NCI-H1436 (cell line): Measurements from ENCODE around the gene GMEB2.
"Not testable (repeated sequence)": the region's sequence is repeated elsewhere in the genome, so short reads cannot be mapped to it uniquely, and the experiment has no call there.

Experiments used
- DNase-seq: peaks from one replicate; lab custom pipeline; 2025; lab: John Stamatoyannopoulos, UW

GMEB2 gene

DNA sequence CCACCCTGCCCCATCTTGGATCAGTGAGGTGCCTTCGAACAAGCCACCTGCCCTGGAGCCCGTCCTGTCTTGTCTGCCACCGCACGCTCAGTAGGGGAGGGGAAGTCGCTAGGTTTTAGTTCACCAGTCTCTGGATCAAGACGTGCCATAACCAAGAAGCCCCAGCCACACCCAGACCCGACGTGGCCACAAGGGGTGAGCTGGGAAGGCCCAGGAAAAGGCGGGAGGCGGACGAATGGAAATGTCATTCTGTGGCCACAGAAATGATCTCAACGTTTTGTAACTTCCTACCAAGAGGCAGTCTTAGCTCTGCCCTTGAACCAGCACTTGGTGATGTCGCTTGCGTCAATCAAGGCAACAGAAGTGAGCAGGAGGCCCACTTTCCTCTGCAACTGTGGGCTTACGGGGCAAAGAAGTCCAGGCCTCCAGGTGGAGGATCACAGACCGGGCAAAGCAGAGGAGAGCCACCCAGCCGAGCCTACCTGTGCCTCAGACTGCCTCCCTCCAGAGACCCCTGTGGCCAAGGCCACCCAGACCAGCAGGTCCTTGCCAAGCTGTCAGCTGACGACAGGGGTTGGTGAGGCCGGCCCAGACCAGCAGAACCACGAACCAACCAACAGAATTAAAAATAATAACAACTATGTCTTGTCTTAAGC is 14.5 kb downstream of the GMEB2 start:
- no peak for DNase-seq

DNA sequence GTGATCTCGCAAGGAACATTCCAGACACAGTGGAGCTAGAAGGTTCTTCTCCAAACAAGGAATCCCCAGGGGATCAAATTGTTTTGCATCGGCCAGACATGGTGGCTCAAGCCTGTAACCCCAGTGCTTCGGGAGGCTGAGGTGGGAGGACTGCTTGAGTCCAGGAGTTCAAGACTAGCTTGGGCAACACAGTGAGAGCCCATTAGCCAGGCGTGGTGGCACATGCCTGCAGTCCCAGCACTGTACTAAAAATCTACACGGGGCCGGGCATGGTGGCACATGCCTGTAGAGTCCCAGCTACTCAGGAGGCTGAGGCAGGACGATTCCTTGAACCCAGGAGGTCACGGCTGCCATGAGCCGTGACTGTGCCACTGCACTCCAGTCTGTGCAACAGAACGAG is 15.3 kb downstream of the GMEB2 start:
- DNase-seq: no peak

DNA sequence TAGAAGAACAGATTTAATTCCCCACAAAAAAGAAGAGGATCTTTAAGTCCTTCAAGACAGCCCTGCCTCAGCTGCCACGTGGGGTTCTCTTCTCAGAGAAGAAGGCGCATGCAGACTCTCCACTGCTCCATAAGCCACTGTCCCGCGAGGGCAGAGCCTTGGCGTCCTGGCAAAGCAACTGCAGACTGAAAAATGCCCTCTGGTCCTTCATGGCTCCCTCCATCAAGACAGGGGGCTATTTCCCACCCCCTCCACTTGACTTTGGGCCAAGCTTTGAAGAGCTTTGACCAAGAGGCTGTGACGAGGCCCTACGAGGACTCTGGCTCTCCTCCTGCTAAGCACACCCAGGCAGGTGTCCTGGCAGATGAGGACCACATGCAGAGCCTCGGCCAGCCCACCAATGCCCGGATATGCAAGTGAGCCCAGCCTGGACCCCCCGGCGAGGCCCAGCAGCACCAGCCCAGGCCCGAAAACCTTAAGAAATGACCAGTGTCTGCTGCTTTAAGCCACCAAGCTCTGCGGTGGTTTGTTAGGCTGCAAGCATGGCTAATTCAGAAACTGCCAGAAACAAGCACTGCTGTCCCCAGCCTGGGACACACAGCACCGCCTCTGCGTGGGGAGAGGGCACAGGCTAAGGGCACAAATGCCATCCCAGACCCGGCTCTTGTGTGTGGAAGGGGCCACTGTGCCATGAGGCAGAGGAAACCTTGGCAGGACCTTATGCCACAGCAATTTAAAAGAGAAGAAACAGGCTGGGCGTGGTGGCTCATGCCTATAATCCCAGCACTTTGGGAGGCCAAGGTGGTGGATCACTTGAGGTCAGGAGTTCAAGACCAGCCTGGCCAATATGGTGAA is 16.1 kb downstream of the GMEB2 start:
- no peak for DNase-seq

DNA sequence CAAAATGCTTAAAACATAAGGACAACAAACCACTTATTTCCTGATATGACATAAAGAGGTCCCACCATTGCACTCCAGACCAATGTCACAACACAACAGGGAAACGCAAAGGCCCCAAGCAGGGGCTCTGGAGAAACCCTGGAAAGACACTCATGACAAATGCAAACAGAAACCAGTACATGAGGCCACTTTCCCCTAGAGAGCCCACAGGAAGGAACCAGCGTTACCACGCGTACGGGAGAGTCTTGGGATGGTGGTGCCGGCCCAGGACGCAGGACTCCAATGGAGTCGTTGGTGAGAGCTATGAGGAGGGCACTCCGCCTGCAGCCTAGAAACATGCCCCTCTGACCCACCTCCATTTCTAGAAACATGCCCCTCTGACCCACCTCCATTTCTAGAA is 20.2 kb downstream of the GMEB2 start:
- DNase-seq: no peak

DNA sequence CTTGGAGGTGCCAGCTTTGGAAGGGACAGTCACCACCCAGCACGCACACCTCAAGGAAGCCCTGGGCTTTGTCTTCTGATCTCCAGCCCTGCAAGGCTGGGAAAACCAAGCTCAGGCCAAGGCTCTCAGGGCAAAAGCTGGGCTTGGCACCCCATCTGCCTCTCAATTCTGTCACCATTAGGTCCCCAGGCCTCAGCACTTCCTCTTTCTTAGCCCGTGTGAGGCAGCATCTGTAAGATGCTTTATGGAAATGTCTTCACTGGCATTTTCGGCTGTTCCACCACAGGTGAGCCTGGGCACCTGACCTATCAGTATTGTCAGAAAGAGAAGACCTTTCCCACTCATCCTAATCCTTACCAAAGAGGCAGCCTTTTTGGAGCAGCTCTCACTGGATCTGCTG is 24.6 kb downstream of the GMEB2 start:
- no peak for DNase-seq

- DNase-seq: not testable (repeated sequence)
Observed at GRCh38 chr20:63601679-63602078, 25.2 kb downstream of the GMEB2 start.

DNA sequence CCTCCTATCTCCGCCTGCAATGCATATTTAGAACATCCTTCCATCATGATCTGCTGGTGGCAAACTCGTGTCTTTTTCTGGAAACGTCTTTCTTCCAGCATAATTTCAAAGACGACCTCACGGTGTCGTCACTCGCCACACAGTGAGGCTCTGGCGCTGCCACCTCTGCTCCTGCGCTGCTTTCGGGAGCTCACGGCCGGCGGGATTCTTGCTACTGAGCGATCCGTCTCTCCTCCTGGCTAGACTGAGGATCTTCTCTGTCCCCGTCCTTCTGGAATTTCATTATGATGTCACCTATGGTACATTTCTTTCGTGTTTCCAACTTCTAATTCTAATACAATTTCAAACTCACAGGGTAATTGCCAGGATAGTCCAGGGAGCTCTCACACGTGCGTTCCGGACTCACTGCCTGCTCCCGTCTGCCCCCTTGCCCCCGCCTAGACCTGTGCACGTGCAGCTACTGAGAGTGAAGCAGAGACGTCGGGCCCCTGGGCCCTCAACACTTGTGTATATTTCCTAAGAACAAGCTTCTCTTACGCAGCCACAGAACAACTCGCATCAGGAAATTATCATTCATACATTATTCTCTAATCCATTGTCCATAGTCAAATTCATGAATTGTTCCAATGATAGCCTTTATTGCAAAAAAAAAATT is 27.4 kb downstream of the GMEB2 start:
- DNase-seq: no peak

- DNase-seq: no peak
Observed at GRCh38 chr20:63598479-63599395, 28.2 kb downstream of the GMEB2 start.

DNA sequence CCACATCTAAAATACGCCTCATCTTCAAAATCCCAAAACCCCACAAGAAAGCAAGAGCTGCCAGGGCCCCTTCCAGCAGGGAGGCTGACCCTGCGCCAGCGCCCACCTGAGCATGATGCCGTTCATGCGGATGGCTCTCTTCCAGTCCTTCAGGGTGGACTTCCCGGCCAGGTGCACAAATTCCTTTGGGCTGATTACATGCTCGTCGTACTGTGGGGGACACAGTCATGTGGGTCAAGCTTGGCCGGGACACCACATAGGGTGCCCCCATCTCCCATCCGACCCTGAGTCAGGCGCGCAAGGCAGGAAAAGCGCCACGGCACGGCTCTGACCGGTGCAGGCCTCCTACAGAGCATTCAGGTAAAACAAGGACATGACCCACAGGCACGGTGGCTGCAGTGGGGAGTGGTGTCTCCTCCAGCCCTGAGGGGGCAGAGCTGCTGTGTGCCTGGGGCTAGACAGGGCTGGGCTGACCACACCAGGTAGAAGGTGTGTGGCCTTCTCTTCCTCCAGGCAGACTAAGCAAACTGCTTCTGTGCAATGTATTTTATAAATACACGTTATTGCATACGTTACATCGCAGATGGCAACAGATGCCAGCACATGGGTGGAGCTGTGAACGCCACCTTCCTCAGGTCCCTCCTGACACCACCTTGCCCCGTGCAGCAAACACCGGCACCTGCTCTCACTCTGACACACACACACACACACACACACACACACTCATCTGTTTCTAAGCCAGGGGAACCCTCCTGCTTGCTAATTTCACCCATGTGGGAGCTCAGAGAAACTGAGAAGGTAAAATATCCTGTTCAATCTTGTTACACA is 29.0 kb downstream of the GMEB2 start:
- DNase-seq: no peak

DNA sequence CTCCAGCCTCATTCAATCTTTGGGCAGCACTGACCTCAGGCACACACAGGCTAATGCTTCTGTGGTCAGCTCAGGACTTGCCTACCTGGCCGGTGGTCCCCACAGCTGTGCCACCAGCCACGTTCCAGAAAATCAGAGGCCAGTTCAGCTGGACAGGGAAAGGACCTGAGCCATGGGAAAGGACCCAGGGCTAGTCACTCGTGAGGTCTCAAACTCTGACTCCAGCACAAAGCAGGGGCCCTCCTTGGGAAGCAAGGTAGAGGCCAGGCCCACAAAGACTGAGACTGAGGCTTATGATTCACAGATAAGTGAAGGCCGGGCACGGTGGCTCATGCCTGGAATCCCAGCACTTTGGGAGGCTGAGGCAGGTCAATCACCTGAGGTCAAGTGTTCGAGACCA is 30.5 kb downstream of the GMEB2 start:
- no peak for DNase-seq

DNA sequence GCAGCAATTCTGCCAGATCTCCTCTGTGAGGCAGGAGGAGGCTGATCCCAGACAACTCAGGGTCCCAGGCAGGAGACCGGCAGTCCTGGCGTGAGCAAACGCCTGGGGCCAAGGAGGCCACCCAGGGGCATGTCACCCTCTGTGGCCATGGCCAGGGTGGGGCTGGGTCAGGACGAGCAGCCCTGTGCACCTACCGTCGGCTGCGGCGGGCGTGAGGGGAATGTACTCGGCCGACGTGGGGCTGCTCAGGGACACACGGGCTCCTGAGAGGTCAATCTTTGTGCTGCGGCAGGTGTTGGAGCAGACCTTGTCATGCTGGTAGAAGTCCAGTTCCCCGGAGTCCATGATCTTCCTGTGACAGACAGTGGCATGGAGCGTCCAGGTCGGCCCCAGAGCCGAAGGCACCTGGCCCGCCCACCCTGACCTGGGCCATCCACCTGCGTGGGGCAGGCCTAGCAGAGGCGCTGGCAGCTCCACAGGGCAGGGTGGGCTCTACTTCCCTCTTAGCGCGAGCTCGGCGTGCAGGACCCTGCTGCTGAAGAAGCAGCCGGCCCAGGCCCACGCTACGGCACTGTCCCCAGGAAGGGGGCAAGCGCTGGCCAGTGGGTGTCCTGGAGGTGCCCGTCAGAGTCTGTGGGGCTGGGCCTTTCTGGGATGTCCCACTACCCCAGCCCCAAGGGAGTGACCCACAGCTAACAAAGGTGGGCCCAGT is 31.3 kb downstream of the GMEB2 start:
- DNase-seq: no peak

GRCh38 chr20:63594043-63594561 is 32.8 kb downstream of the GMEB2 start:
- DNase-seq: no peak

DNA sequence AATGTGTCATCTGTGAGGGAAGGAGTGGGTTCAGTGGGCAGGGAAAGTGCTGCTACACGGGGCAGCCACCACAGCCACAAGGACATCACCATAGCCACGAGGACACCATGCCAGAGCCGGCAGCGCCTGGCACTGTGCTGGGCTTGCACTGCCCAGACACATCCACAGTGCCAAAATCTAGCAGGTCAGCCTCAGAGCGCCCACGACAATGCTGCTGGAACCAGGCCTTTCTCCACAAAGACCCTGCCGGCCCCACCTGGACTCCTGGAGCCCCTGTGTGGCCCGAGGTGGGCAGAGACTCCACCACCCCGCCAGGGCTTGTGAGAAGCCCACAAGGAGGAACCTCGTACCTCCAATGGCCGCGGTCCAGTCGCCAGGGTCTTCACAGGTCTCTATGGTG is 34.2 kb downstream of the GMEB2 start:
- DNase-seq: no peak

- no peak for DNase-seq
Observed at GRCh38 chr20:63591786-63592355, 35.0 kb downstream of the GMEB2 start.

DNA sequence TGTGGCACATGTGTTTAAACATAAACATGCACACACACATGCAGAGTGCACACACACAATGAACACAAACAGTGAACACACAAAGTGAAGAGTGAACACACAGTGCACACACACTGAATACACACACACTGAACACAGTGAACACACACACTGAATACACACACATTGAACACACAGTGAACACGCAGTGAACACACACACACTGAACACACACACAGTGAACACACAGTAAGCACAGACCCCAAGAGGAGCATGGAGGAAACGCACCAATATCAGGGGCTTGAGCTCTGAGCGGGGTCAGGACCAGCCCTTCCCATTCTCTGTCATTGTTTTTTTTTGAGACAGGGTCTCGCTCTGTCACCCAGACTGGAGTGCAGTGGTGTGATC is 35.8 kb downstream of the GMEB2 start:
- no peak for DNase-seq

GRCh38 chr20:63590218-63591146 is 36.4 kb downstream of the GMEB2 start:
- no peak for DNase-seq

DNA sequence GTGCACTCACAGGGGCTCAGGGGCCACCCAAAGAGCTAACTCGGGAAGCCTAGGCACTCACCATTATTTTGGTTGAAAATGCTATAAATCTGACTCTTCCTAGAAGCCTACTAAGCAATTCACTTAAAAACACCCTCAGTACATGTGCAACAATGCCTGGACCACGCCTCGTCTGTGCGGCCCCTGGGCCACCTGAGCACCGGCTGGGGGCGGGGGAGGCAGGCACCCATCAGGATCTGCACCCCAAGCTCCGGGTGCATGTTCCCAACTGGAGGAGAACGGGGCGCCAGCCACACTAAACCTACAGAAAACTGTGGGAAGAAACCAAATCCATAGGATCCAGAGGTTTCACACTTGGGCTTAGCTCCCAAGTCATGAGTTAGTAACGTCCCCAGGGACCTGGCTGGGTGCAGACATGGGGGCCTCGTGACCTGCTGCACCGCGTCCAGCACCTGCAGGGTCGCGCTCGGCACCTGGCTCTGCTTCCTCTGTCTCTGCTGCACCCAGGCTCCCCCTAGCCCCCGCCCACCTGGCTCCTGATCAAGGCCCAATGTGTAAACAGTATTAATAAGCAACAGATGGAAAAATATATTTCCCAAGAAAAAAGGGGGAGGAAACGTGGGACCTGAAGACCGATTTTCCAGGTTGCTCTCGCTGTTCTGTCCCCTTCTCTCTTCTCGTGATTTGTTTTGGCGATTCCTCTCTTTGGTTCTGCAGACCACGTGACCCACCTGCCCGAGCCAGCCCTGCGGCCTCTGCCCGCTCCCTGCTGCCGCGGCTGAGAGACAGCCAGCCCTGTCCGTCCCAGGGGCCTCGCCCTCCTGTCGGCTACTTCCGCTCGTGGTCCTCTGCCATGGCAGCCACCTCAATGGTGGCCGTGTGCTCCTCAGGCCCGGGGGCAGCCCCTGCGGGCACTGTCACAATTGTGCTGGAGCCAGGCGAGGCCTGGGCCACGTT is 37.4 kb downstream of the GMEB2 start:
- no peak for DNase-seq

DNA sequence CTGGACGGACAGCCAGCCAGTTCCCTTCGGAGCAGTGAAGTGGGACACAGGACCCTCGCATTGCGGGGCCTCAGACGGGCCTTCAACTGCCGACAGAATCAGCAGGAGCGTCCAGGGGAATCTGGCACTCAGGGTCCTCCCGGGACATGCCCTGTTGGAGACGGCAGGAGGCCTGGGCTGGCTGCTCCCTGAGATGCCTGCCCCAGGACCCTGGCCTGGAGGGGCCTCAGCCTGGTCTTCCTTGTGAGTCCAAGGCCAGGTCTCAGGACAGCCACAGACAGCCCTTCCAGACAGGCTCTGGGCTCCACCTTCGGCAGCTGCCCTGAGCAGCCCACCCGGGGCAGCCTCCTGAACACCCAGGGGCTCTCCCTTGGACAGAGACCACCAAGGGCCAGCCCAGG is 38.3 kb downstream of the GMEB2 start:
- no peak for DNase-seq
